Measurements from ENCODE around the gene PARVG. TPM values are rescaled to one million over a fixed set of nuclear protein-coding genes. Genes with fewer than 3 reads are reported as not detected.

The PARVG gene
- total and polyA plus RNA-seq, 10 of the 15 experiments (the other 5 are each of a cell fraction or from before 2014, with no cell fraction given): 6.3 to 123 (median 71.9) TPM

- TF ChIP-seq CHD1 (IDR thresholded peaks at IDR 0.05; ENCODE audit: low read depth, low read length): no peak
Observed at GRCh38 chr22:44136786-44137185, 43.9 kb upstream of the PARVG start (continued).

GRCh38 chr22:44137415-44137814, 43.3 kb upstream of the PARVG start:
- Histone ChIP-seq H3K4me1 (ENCODE audit: control insufficient read depth, insufficient read depth, low read length) (no peaks in the 10 kb centered on the region), H2AFZ (ENCODE audit: control insufficient read depth, low read depth, low read length) (no peak overlapping the region), H3K27me3 (replicated peaks in 1 of 2; ENCODE audit: control insufficient read depth in 2 of 2, insufficient read depth in 2 of 2, low read length in 1 of 2) (no peaks in the 10 kb centered on the region), H3K9ac (ENCODE audit: control insufficient read depth, insufficient read depth, low read length) (no peak overlapping the region), H3K4me3 (no peak overlapping the region), H3K79me2 (ENCODE audit: control insufficient read depth, insufficient read depth, low read length) (no peaks in the 10 kb centered on the region), H3K4me2 (ENCODE audit: control insufficient read depth, insufficient read depth) (no peak overlapping the region), H3K36me3 (ENCODE audit: control insufficient read depth in 2 of 2, insufficient read depth in 2 of 2, low read length in 1 of 2) (peaks cover 32 to 52% of the 10 kb centered on the region in 2 experiments), H3K9me3 (replicated peaks; ENCODE audit: control insufficient read depth, insufficient read depth, low read length) (peaks cover 18% of the 10 kb centered on the region; the same call in 1 of the 3 replicates), H3K27ac (ENCODE audit: control insufficient read depth, insufficient read depth) (no peak overlapping the region), H4K20me1 (ENCODE audit: control insufficient read depth, insufficient read depth) (no peaks in the 10 kb centered on the region)
- DNase-seq (ENCODE audit: low read depth, low spot score) (no peak), ATAC-seq (no peak), FAIRE-seq (no peak)
- RAD21 ChIA-PET (ENCODE audit: unreplicated experiment): no interaction called here
- CTCF ChIA-PET: no interaction called here
- SMC1A ChIA-PET (ENCODE audit: uncharacterized antibody, unreplicated experiment): no interaction called here
- POLR2A ChIA-PET: no interaction called here
- no peak for TF ChIP-seq JUNB (IDR thresholded peaks at IDR 0.05)
- no peak for TF ChIP-seq TBL1XR1 (IDR thresholded peaks at IDR 0.05; ENCODE audit: low read depth, low read length)
- in situ Hi-C loops (cut with MboI) (no loop called here), intact Hi-C loops (cut with micrococcal nuclease; ENCODE audit: unreplicated experiment) (no loop called here)
- 94% methylated on average over 3 of the region's 3 CpGs for WGBS (ENCODE audit: insufficient coverage, insufficient replicate concordance, low lambda C conversion rate, missing lambda C conversion rate)
- BruUV-seq (replicated peaks): no TSS peak

GRCh38 chr22:44139773-44140172, 41.0 kb upstream of the PARVG start:
- FAIRE-seq: no peak
- no peak overlapping the region for H3K4me2 ChIP-seq (ENCODE audit: control insufficient read depth, insufficient read depth)
- no peaks in the 10 kb centered on the region for H3K4me1 ChIP-seq (ENCODE audit: control insufficient read depth, insufficient read depth, low read length)
- intact Hi-C loops (cut with micrococcal nuclease; ENCODE audit: unreplicated experiment) (no loop called here), in situ Hi-C loops (cut with MboI) (no loop called here)
- no peaks in the 10 kb centered on the region for H3K27me3 ChIP-seq (replicated peaks in 1 of 2; ENCODE audit: control insufficient read depth in 2 of 2, insufficient read depth in 2 of 2, low read length in 1 of 2)
- H3K9me3 ChIP-seq (replicated peaks; ENCODE audit: control insufficient read depth, insufficient read depth, low read length): peaks cover 18% of the 10 kb centered on the region; the same call in 1 of the 3 replicates
- no peaks in the 10 kb centered on the region for H3K79me2 ChIP-seq (ENCODE audit: control insufficient read depth, insufficient read depth, low read length)
- no peak for DNase-seq (ENCODE audit: low read depth, low spot score)
- RAD21 ChIA-PET (ENCODE audit: unreplicated experiment): no interaction called here
- CTCF ChIA-PET: no interaction called here
- SMC1A ChIA-PET (ENCODE audit: uncharacterized antibody, unreplicated experiment): interaction anchor here (0.6 kb wide), 1 partner anchor 146 kb away, joined by 3 read pairs; no protein-coding TSS in a partner anchor
- 92% methylated on average over 6 of the region's 6 CpGs for WGBS (ENCODE audit: insufficient coverage, insufficient replicate concordance, low lambda C conversion rate, missing lambda C conversion rate)
- BruUV-seq (replicated peaks): no TSS peak
- no peak overlapping the region for H3K27ac ChIP-seq (ENCODE audit: control insufficient read depth, insufficient read depth)
- peaks cover 27 to 42% of the 10 kb centered on the region in 2 experiments for H3K36me3 ChIP-seq (ENCODE audit: control insufficient read depth in 2 of 2, insufficient read depth in 2 of 2, low read length in 1 of 2)
- no peak for ATAC-seq
- POLR2A ChIA-PET: no interaction called here
- no peak for TF ChIP-seq ESRRA (IDR thresholded peaks at IDR 0.05; ENCODE audit: low read length)
- TF ChIP-seq POU2F2 (IDR thresholded peaks at IDR 0.05; ENCODE audit: borderline replicate concordance, low read depth, low read length): no peak
- TF ChIP-seq FOXK2 (IDR thresholded peaks at IDR 0.05): no peak
- no peak for TF ChIP-seq NFYA (IDR thresholded peaks at IDR 0.05; ENCODE audit: borderline replicate concordance, low read depth, low read length)
- no peak for TF ChIP-seq SMAD1 (IDR thresholded peaks at IDR 0.05; ENCODE audit: low read depth, partially characterized antibody)
- H3K4me3 ChIP-seq: no peak overlapping the region
- H4K20me1 ChIP-seq (ENCODE audit: control insufficient read depth, insufficient read depth): no peaks in the 10 kb centered on the region
- H3K9ac ChIP-seq (ENCODE audit: control insufficient read depth, insufficient read depth, low read length): no peak overlapping the region
- H2AFZ ChIP-seq (ENCODE audit: control insufficient read depth, low read depth, low read length): no peak overlapping the region

Measured in GM12878 (cell line).